ENCODE measurements around the gene DNAJB4.

DNA sequence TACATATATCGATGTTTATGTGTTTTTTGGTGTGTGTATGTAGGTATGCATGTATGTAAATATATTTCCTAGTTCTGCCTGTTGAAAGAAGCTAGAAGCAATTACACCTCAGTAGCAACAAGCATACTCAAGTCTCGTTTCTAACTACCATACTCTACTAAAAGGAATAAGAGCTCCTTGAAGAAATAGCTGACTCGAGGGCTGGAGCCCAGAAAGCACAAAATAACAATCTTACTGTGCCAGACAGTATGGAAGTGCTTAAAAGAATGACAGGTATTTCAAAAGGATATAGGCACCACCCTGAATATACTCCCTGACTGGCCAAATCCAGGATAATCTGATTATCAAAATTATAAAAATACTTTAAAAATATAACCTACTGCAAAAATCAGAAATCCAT is 49.0 kb upstream of the DNAJB4 start:
- TF ChIP-seq, protein P1, sequence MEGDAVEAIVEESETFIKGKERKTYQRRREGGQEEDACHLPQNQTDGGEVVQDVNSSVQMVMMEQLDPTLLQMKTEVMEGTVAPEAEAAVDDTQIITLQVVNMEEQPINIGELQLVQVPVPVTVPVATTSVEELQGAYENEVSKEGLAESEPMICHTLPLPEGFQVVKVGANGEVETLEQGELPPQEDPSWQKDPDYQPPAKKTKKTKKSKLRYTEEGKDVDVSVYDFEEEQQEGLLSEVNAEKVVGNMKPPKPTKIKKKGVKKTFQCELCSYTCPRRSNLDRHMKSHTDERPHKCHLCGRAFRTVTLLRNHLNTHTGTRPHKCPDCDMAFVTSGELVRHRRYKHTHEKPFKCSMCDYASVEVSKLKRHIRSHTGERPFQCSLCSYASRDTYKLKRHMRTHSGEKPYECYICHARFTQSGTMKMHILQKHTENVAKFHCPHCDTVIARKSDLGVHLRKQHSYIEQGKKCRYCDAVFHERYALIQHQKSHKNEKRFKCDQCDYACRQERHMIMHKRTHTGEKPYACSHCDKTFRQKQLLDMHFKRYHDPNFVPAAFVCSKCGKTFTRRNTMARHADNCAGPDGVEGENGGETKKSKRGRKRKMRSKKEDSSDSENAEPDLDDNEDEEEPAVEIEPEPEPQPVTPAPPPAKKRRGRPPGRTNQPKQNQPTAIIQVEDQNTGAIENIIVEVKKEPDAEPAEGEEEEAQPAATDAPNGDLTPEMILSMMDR (IDR thresholded peaks at IDR 0.05), result no peak
- no peak for TF ChIP-seq POLR2A (IDR thresholded peaks at IDR 0.05)
